Lung microvascular endothelial cell (primary cell): ENCODE measurements around the gene KIF5C. TPM values are rescaled to one million over a fixed set of nuclear protein-coding genes. Genes with fewer than 3 reads are reported as not detected.
"Not testable (repeated sequence)": the region's sequence is repeated elsewhere in the genome, so short reads cannot be mapped to it uniquely, and the experiment has no call there.

Source experiments
- DNase-seq, 2 donors: peaks; one replicate each; pipeline versions ENCODE4 v3.0.0 to v3.0.0-alpha.2; 2010; ENCODE audit warnings: low read depth in 2 of 2
- total RNA-seq: library from RNA; depleted of rRNA; stranded (reverse); fragments of >200 nt; gene quantifications from 2 replicates; pipeline ENCODE4 v1.2.1, GENCODE V29; 2014

Gene KIF5C
- total RNA-seq, 1 donor from 2014 or later: under 0.01 TPM

DNA sequence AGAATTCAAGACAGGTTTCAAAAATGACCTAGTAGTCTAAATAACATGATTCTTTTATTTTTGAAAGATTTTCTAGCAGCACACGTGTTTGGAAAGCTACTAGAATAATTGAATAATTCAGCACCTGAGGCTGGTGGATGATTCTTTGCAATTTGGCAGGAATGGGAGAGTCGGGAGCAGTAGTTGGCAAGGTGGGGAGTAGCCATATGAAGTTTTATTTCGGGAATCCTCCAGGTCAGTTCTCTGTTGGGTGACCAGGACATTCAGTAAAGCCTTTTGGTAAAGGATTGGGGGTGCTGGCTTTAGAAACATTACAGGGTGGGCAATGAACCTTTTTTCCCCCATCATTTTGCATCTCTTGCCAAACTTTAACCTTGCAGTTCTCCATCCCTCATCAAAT is 88.4 kb downstream of the KIF5C start:
- no peak for DNase-seq

DNA sequence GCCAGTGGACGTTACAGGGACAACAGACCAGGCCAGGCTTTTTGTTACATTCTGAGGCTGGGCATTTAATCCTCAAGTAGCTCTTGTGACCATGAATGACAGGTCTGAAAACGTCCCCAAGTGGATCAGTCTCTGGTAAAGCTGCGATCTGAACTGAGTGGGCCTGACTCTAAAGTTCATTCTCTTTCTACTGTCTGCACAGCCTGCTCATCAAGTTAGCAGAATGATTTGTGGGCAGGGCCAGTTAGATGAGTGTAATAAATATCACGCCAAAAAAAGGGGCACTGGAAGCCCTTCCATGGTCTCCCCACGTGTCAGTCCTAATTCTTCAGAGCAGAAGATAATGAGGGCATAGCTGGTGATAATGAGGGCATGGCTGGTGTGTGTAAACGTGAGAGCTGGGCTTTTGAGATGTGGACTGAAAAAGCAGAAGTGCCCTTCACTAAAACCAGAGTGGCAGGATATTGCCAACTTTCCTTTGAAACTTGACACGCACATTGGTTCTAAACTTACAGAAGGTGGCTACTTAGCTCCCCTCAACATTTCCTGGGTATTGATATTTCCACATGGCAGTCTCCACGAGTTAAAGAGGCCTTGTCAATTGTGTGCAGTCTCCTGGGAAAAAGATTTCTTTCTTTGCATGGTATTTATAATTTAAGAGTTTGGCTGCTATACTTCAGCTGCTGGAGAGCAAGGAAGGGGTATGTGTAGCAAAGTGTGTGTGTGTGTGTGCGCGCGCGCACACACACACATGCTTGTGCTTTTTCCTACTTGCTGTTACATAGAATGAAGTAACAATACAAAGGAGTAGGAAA is 90.8 kb downstream of the KIF5C start:
- DNase-seq: no peak

DNA sequence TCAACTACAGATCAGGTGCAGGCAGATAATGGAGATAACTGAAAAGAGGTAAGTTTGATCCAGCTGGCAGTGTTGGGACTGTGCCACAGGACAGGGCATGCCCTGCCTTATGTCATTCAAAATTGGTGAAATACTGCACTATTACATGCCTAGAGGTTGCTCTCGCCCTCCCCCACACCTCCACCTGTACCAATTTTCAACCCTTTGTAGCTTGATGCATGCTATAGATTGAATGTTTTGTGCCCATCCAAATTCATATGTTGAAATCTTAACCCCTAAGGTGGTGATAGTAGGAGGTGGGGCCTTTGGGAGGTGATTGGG is 91.4 kb downstream of the KIF5C start:
- no peak for DNase-seq

- no peak for DNase-seq
Measured at GRCh38 chr2:148967056-148967455, 92.0 kb downstream of the KIF5C start.

DNA sequence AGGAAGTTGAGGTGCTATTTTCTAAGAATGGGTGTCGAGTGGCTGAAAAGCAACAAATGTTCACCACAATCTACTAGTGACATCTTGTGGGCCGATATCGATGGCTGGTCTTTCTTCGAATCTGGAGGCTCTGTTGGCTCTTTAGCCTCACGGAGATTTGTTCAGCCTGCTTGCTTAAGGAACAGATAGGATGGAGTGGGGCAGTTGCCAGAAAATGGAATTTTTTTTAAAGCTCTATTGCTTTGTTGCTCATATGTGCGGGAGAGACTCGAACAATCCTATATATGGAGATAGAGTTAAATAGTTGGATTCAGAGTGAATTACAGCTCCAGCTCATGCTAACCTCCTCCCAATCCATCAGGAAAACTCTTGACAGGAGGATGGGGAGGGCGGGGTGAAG is 92.6 kb downstream of the KIF5C start:
- peak in 1 of 2 donors; percentile 7 for DNase-seq

GRCh38 chr2:148968301-148968700 is 93.3 kb downstream of the KIF5C start:
- no peak for DNase-seq

DNA sequence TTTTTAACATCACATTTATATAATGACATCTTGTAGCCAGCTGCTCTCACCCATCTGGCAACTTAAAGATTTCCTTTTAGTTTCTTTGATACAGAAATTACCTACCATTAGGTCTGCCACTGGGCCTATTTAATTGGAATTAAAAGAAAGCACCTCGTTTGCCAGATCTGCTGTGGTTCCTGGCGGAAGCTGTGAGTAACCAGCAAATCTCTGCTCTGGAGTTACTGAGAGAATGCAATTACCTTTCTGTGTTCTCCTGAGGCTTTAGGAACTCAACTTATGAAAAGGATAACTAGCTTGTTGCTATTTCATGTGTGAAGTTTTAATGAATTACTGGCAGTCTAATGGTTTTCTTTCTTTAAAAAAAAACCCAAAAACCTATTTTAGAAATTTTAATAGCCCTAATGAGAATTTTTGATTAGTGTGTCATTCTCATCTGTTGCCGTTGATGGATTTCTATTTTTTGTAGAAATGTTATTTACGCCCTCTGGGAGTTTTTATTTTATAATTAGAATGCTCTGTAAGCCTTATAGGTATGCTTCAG is 93.8 kb downstream of the KIF5C start:
- no peak for DNase-seq

- no peak for DNase-seq
Measured at GRCh38 chr2:148969659-148970061, 94.6 kb downstream of the KIF5C start.

DNA sequence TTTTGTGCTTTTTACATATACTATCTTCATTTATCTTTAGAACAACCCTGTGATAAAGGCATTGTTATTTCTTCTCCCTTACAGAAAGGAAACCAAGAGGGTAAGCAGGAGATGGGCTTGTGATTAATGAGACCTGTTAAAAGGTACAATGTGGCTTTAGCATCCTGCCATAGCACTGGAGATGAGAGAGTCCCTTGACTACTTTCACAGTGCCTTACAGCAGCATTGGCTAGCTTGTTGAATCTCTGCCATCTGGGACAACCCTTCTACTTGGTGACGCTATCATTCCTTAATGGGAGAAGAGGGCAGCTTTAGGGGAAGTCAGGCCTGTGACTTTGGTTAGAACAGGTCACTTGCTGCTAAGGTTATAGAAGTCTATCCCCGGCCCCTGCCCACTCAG is 95.4 kb downstream of the KIF5C start:
- no peak for DNase-seq

DNA sequence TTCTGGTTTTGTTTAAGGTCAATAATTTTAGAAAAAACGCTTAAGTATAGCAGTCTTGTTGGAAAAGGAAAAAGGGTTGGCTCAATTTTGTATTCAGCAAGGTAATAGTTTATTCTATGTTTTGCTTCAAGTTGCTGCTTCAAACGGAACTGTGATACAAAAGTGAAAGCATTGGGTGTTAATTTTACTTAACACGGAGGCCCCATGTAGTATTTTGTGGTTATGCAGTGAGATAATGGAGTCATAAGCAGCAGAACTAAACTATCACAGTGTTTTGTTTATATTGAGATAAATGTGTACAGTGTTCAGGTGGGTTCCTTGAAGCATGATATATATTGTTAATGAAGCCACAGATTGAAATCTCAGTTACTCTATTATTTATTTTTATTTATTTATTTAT is 96.5 kb downstream of the KIF5C start:
- no peak for DNase-seq

GRCh38 chr2:148974095-148974494 is 99.1 kb downstream of the KIF5C start:
- no peak for DNase-seq

DNA sequence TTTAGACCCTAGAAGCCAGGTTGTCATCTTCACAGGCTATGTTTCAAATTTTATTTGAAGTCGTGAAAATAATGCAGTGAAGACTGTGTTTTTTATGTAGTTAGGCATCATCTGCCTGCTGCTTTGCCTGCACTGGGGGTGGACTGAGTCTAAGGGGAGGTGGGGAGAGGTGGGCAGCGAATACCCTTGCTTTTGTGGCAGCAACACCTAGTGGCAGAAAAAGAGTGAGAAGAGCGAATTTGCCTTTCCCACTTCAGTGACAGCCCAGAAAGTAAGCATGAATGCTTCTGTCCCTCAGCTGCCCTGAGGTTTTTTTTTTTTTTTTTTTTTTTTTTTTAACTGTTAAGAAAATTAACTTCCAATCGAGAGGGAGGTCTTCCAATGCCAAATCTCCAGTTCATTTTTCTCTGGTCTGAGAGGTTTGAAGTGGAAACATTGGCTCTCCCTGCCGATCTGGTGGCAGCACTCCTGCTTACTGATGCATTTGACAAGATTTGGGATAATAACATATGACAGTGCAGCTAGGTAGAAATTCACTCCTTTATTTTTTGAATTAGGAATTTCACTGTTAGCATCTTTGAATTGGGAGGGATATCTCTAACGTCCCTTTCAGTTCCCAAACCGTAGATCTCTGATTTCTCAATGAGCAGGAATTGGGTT is 103.1 kb downstream of the KIF5C start:
- no peak for DNase-seq

GRCh38 chr2:148978706-148979105 is 103.7 kb downstream of the KIF5C start:
- no peak for DNase-seq

- no peak for DNase-seq
Measured at GRCh38 chr2:148979164-148979918, 104.3 kb downstream of the KIF5C start.

DNA sequence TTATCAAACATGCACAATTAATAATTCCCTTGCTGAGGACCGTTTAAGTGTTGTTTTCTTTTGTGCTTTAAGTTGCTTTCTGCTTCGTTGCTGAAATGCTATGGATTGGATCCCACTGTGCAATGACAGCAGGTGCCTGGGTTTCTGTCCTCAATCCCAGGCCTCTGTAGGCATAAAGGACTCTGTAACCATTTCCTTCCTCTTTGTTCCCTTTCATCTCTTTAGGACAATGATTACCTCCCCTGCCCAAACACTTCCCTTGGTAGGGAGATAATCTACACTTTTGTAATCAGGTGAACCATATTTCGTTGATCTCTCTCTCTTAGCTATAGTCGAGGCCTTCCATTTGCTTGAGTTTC is 104.9 kb downstream of the KIF5C start:
- no peak for DNase-seq

DNA sequence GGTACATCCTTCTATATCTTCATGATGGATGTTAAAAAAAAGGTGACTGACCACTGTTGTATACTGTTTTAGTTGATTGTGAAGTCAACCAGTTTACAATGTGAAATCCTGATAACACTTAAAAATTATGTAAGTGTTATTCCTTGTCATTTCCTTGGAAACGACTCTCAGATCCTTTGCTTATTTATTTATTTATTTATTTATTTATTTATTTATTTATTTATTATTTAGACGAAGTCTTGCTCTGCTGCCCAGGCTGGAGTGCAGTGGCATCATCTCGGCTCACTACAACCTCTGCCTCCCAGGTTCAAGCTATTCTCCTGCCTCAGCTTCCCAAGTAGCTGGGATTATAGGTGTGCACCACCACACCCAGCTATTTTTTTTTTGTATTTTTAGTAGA is 105.5 kb downstream of the KIF5C start:
- not testable (repeated sequence) for DNase-seq

DNA sequence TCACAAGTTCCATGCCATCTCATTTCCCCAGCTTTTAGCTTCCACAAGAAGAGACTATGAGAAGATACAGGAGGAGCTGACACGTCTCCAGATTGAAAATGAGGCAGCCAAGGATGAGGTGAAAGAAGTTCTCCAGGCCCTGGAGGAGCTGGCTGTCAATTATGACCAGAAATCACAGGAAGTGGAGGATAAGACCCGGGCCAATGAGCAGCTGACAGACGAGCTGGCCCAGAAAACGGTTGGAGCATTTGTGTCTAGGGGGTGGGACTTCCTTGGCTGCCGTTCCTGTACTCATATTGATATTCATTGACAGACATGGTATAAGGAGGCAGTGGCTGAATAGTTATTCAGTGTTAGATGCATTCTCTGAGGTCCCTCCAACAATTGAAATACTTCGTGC is 106.3 kb downstream of the KIF5C start:
- no peak for DNase-seq

- no peak for DNase-seq
Measured at GRCh38 chr2:148981781-148982180, 106.8 kb downstream of the KIF5C start.

- DNase-seq: no peak
Measured at GRCh38 chr2:148982282-148982681, 107.3 kb downstream of the KIF5C start.

DNA sequence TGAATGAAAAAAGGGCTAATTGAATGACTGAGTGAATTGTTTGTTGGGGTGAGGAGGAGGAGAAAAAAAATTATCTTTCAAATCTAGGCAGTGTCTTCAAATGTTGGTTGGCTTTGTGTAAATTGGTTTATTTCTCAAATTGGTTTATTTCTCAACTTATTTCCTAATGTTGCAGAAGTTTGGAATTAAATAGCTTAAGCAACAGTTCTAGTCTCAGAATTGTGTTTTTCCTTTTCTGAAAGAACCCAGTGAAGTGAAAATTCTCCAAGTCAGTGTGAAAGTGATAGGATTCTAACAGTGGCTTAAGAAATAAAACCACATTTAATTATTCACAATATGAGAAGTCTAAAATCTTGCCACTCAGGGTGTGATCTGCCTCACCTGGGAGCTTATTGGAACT is 108.9 kb downstream of the KIF5C start:
- no peak for DNase-seq

DNA sequence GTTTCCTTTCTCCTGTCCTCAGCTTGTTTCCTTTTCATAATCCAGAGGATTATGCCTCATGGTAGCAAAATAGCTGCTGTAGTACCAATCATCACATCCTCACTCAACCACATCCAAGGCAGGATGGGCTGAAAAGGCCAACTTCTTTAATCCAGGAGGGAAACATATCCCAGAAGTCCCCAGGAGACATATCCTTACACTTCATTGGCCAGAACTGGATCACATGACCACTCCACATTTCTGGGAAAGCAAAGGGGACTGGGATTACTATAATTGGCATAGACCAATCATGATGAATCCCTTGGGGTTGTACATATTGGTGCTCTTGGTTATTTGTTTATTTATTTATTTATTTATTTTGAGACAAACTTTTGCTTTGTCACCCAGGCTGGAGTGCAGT is 109.4 kb downstream of the KIF5C start:
- DNase-seq: no peak

GRCh38 chr2:148987286-148987685 is 112.3 kb downstream of the KIF5C start:
- DNase-seq: no peak
